ENCODE data around the gene VTCN1.

- TF ChIP-seq CTCF (IDR thresholded peaks at IDR 0.05) (no peak), POLR2A (IDR thresholded peaks at IDR 0.05) (no peak)
These were observed 4.3 kb upstream of the VTCN1 start for GRCh38 chr1:117215019-117215418.

Data from prostate gland (tissue), 2 donors.